ENCODE measurements around the gene STAT1. TPM values are rescaled to one million over a fixed set of nuclear protein-coding genes. Genes with fewer than 3 reads are reported as not detected.

STAT1 gene
- total and polyA plus RNA-seq, 2 donors (not counting 1 experiment from before 2014, with no cell fraction given) = 128 to 171 TPM

GRCh38 chr2:190999058-190999457 is 14.9 kb downstream of the STAT1 start:
- H3K36me3 ChIP-seq (ENCODE audit: control insufficient read depth, insufficient read depth, low read length) = peaks cover 30% of the 10 kb centered on the region
- H3K4me3 ChIP-seq (replicated peaks in 1 of 4; ENCODE audit: control extremely low read depth in 1 of 4, insufficient read depth in 1 of 4, low read depth in 3 of 4, low read length in 4 of 4) = no peak overlapping the region
- H3K4me2 ChIP-seq (ENCODE audit: extremely low read depth, insufficient read depth, low read length) = no peak overlapping the region
- no peaks in the 10 kb centered on the region for H3K4me1 ChIP-seq (ENCODE audit: control insufficient read depth, extremely low read depth, insufficient read depth, low read length)
- H3K9ac ChIP-seq (ENCODE audit: insufficient read depth, low read length) = no peak overlapping the region
- H3K79me2 ChIP-seq (ENCODE audit: control insufficient read depth, insufficient read depth, low read length) = no peaks in the 10 kb centered on the region
- no peaks in the 10 kb centered on the region for H4K20me1 ChIP-seq (ENCODE audit: control insufficient read depth, extremely low read depth, insufficient read depth, low read length)
- DNase-seq (ENCODE audit: low read depth in 2 of 2) = no peak
- H3K27me3 ChIP-seq (ENCODE audit: control insufficient read depth, insufficient read depth, low read length) = no peaks in the 10 kb centered on the region
- no peak overlapping the region for H3K27ac ChIP-seq (ENCODE audit: insufficient read depth, low read length)
- H3K9me3 ChIP-seq (ENCODE audit: control insufficient read depth, insufficient read depth, low read depth, low read length) = no peaks in the 10 kb centered on the region
- TF ChIP-seq EZH2 (IDR thresholded peaks at IDR 0.05; ENCODE audit: low read length, missing control alignments) (no peak), CTCF (conservative IDR thresholded peaks at IDR 0.05 in 1 of 2, IDR thresholded peaks at IDR 0.05 in 1 of 2; ENCODE audit: low read depth in 1 of 2, low read length in 2 of 2) (no peak)
- H2AFZ ChIP-seq (ENCODE audit: low read length) = no peak overlapping the region

- Histone ChIP-seq H3K4me1 (ENCODE audit: control insufficient read depth, extremely low read depth, insufficient read depth, low read length) (no peaks in the 10 kb centered on the region), H2AFZ (ENCODE audit: low read length) (no peak overlapping the region), H3K27me3 (ENCODE audit: control insufficient read depth, insufficient read depth, low read length) (no peaks in the 10 kb centered on the region), H3K9ac (ENCODE audit: insufficient read depth, low read length) (no peak overlapping the region), H3K4me2 (ENCODE audit: extremely low read depth, insufficient read depth, low read length) (no peak overlapping the region), H3K36me3 (ENCODE audit: control insufficient read depth, insufficient read depth, low read length) (peaks cover 23% of the 10 kb centered on the region), H3K79me2 (ENCODE audit: control insufficient read depth, insufficient read depth, low read length) (no peaks in the 10 kb centered on the region), H3K4me3 (replicated peaks in 1 of 4; ENCODE audit: control extremely low read depth in 1 of 4, insufficient read depth in 1 of 4, low read depth in 3 of 4, low read length in 4 of 4) (no peak overlapping the region), H3K9me3 (ENCODE audit: control insufficient read depth, insufficient read depth, low read depth, low read length) (no peaks in the 10 kb centered on the region), H4K20me1 (ENCODE audit: control insufficient read depth, extremely low read depth, insufficient read depth, low read length) (no peaks in the 10 kb centered on the region), H3K27ac (ENCODE audit: insufficient read depth, low read length) (no peak overlapping the region)
- TF ChIP-seq CTCF (conservative IDR thresholded peaks at IDR 0.05 in 1 of 2, IDR thresholded peaks at IDR 0.05 in 1 of 2; ENCODE audit: low read depth in 1 of 2, low read length in 2 of 2) (no peak), EZH2 (IDR thresholded peaks at IDR 0.05; ENCODE audit: low read length, missing control alignments) (no peak)
- peak in 1 of 2 donors; percentile 50 for DNase-seq (ENCODE audit: low read depth in 2 of 2)
Measured at GRCh38 chr2:190997526-190998113, 16.4 kb downstream of the STAT1 start.

- Histone ChIP-seq H2AFZ (ENCODE audit: low read length) (no peak overlapping the region), H3K9me3 (ENCODE audit: control insufficient read depth, insufficient read depth, low read depth, low read length) (no peaks in the 10 kb centered on the region), H3K4me2 (ENCODE audit: extremely low read depth, insufficient read depth, low read length) (no peak overlapping the region), H3K27ac (ENCODE audit: insufficient read depth, low read length) (no peak overlapping the region), H3K9ac (ENCODE audit: insufficient read depth, low read length) (no peak overlapping the region), H3K27me3 (ENCODE audit: control insufficient read depth, insufficient read depth, low read length) (no peaks in the 10 kb centered on the region), H3K79me2 (ENCODE audit: control insufficient read depth, insufficient read depth, low read length) (no peaks in the 10 kb centered on the region), H3K36me3 (ENCODE audit: control insufficient read depth, insufficient read depth, low read length) (peaks cover 22% of the 10 kb centered on the region), H4K20me1 (ENCODE audit: control insufficient read depth, extremely low read depth, insufficient read depth, low read length) (no peaks in the 10 kb centered on the region), H3K4me1 (ENCODE audit: control insufficient read depth, extremely low read depth, insufficient read depth, low read length) (no peaks in the 10 kb centered on the region), H3K4me3 (replicated peaks in 1 of 4; ENCODE audit: control extremely low read depth in 1 of 4, insufficient read depth in 1 of 4, low read depth in 3 of 4, low read length in 4 of 4) (no peak overlapping the region)
- no peak for DNase-seq (ENCODE audit: low read depth in 2 of 2)
- TF ChIP-seq EZH2 (IDR thresholded peaks at IDR 0.05; ENCODE audit: low read length, missing control alignments) = no peak
- TF ChIP-seq CTCF (conservative IDR thresholded peaks at IDR 0.05 in 1 of 2, IDR thresholded peaks at IDR 0.05 in 1 of 2; ENCODE audit: low read depth in 1 of 2, low read length in 2 of 2) = no peak
Measured at GRCh38 chr2:190996947-190997346, 17.0 kb downstream of the STAT1 start.
